ENCODE results near the gene SELENOV.

DNA sequence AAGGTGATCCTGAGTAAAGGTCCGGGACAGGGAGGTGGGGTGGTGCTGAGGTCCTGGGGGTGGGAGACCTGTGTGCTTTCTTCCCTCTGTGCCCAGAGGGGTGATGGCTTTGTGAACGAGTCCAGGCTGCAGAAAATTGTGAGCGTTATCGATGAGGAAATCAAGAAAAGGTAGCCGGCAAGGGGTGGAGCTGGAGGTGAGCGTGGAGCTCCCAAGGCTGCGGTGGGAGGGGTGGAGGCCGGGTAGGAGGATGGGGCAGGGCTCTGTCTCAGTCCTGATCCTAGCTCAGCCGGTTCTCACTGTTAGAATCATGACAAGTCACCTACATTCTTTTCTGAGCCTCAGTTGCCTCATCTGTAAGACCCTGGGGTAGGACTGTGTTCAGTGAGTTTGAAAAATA lies 4.0 kb downstream of the SELENOV start:
- no peak for TF ChIP-seq EZH2 (IDR thresholded peaks at IDR 0.05; ENCODE audit: insufficient read depth, poor library complexity, severe bottlenecking)
- no peak for TF ChIP-seq EZH2phosphoT487 (IDR thresholded peaks at IDR 0.05; ENCODE audit: insufficient read depth, low read depth)

Data from GM23248 (cell line).